Activated CD8-positive, alpha-beta memory T cell treated with anti-CD3 and anti-CD28 coated beads for 48 hours (primary cell): ENCODE measurements around the gene RGL1.

ENCODE experiments used
- DNase-seq, 3 experiments: peaks; one replicate each; pipeline ENCODE4 v3.0.0-alpha.2; 2020; ENCODE audit warnings: low read depth in 2 of 3, low spot score in 2 of 3

The RGL1 gene

DNA sequence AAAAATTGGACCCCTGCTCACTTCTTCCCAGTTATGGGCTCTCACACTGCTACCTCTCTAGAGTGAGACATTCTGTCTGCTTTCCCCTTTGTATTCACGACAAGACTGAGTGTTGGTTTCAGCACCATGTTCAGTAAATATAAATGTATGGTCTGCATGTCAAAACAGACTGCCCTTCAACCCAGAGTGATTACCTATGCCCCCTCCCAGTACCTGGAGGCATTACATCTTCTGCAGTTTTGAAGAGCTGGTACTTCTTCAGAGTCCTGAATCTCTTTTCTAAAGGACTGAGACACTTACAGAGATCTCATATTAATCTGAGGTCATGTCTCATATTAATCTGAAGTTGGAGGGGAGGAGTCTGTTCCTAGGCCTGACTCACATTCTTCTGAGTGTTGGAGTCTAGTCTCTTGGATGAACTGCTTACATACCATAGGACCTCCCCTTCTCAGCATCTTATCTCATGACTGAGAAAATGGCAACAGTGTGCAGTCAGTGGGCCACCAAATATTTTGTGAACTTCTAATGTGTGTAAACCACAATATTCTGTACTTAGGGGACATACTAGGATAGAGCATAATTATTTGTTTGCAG, 80.3 kb downstream of the RGL1 start:
- DNase-seq: no peak

DNA sequence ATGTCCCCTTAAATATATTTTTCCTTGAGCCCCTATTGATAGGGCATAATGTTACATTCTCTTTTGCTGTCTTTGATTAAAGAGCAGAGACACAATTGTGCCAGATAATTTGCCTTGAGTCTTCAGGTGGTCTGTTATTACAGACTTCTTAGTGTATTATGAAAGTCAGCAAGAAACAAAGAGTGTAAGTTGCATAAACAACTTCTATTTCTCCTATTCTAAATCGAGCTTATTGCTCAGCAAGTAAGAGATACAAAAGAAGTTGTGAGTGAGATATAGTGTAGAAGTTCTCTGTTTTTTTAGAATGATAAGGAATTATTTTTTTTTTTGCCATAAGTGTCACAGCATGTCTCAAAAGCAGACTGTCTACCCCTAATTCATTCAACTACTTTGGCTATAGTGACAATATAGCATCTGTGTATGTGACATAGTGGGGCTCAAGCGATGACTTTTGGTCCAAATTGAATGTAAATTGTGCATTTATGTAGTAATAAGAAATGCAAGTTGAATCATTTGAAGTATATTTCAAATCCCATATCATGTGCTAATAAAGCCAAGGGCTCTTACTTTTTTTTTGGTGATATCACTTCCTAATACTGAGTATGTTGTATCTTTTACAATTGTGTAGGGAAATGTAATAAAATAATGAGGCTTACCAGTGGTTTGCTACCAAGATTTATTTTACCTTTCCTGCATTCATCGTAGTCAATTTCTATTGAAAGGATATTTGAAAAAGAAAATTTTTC, 81.3 kb downstream of the RGL1 start:
- no peak for DNase-seq

DNA sequence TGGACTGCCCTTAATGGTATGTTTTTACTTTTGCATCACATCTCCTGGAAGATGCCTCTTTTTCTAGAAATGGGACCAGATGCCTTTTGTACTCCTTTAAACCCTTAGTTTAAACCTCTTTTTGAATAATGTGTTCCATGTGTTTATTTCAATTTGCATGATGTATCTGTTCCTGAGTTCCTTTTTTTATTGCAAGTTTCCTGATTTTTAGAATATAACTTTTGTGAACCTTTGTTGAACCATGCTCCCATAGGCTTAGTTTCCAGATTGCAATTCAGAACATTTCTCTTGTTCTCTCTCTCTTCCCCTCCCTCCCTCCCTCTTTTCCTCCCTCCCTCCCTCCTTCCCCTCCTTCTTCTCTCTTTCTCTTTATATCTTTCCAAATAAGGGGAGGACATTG, 81.9 kb downstream of the RGL1 start:
- no peak for DNase-seq

DNA sequence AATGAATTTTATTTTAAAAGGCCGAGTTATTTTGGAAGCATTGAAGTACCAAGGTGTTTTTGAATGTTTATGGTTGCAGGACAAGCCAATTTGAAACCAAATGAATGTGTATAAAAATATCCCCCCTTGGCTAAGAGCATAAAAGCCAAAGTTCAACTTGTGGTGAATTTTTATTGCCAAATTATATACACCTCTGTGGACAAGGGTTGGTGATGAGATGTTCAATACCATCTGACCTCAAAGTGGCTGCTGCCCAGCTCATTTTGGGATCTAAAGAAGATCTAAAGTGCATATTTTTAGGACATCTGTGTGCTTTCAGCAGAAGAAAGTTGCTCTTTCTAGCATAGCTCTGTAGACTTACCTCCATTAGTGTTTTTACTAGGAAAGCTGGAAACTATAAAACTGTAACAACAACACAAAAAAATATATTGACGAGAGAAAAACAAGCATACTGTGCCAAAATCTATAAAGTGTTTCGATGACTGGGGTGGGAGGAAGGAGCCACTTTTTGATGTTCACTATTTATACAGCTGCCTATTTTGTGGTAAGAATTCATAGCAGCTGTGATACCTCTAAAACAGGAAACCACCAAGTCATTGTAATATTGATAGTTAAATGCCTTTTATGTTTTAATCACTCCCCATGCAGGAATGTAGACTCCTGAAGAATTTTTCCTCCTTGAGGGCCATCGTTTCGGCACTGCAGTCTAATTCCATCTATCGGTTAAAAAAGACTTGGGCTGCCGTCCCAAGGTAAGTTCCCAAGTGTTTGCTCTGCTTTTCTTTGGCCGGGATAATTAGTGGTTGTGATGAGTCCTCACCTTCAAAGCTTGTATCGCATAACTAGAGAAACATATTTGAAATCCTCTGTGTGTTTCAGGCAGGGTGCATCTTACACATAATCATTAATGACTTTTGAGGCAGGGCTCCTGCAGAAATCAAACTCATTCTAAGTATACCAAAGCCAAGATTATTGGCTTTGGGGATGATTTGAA, 83.2 kb downstream of the RGL1 start:
- DNase-seq: no peak

DNA sequence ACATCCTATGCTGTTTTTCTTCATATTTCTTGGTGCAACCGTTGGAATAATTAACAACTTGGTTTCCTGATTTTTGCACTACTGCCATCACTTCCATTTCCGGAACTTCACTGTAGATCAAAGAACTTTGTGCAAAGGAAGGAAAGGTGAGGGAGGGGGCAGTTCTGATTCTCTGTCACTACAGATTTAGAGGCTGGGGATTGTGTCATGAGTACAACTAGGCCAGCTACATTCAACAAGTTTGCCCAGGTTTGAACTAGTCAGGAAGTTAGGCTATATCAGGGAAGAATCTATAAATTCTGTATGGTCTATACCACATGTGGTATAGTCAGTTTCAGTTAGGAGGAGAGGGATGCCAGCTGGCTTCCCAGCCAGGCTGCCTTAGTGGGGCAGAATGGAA, 84.2 kb downstream of the RGL1 start:
- no peak for DNase-seq

DNA sequence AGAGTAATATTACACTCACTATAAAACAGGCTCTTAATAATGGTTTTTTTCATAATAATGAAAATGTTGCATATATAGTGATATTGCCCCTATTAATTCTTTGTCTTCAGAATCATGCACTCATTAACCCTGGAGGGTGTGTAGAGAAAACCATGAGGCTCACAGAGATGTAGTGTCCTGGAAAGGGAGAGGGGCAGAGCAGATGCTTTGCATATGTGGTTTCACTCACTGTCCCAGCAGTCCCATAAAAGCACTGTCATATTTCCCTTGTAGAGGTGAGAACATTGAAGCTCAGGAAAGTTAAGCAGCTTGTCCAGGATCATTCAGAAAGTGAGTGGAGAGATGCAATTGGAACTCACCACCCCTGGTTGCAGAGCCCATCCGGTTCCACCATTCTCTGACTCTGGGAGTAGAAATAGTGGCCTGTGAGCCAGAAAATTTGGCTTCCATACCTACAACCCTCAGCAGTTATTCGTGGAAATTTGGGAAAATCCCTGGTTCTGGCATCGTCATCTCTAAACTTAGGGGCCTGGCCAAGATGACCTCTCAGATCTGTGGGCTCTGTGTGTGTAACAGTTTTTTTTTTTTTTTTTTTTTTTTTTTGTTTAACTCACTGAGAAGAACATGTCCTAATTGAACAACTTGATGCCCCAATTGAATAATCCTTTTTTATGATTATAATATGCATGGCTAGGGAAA, 86.4 kb downstream of the RGL1 start:
- DNase-seq: no peak

DNA sequence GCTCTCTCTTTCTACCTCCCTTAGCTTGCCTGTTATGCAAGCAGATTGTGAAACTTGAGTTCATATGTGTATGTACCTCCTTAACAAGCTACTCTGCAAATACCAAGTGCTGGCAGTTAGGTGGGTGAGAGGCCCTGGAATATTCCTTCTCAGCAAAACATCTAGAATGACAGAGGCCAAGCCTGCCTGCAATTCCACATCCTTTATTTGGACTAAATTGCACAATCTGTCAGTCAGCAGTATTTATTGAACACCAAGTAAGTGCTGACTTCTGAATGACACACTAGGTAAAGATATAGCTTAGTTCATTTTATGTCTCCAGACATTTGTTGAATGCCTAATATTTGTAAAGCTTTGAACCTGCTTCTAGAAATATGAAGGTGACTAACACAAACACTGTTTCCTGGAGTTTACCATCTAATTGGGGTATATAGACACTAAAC, 87.5 kb downstream of the RGL1 start:
- no peak for DNase-seq

DNA sequence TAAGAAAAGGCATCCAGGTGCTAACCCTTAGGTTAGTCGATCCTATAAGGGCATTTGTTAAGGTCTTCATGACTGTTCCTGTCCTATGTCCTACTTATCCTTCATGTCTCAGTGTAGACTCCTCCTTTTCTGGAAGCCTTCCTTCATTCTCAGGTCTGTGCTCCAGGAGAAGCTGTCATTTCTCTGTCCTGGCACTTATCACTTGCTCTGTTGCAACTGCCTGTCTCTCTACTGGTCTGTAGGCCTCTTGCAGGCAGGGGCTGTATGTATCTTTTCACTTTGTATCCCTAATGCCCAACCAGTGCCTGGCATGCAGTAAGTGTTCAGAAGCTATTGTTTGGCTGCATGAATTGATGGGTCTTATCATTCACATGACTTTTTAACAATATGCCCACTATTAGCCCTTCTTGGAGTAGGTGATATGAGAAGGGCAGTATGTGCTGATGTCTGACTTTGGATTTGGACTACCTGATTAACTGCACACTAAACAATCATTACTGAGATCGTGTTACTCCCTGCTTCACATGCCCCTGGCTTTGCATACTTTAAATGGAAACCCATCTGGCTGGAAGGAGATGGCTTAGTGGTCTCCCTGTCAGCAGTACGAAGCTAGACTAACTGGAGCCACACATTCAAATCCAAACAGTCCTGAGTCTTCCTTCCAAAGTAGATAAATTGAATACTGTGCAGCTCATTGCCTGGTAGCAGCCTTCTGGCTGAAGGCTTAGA, 88.8 kb downstream of the RGL1 start:
- no peak for DNase-seq

DNA sequence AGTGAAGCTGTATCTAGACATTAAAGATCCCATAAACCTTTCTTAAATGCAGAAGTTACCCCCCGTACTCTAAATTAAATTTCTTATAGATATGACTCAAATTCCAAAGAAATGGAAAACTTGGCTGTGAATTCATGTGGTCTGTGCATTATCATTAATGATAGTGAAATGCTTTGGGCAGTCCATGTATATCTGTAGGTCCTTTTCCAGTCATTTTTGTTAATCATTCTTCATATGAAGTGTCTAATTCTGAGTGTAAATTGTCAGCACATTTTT, 89.3 kb downstream of the RGL1 start:
- no peak for DNase-seq

DNA sequence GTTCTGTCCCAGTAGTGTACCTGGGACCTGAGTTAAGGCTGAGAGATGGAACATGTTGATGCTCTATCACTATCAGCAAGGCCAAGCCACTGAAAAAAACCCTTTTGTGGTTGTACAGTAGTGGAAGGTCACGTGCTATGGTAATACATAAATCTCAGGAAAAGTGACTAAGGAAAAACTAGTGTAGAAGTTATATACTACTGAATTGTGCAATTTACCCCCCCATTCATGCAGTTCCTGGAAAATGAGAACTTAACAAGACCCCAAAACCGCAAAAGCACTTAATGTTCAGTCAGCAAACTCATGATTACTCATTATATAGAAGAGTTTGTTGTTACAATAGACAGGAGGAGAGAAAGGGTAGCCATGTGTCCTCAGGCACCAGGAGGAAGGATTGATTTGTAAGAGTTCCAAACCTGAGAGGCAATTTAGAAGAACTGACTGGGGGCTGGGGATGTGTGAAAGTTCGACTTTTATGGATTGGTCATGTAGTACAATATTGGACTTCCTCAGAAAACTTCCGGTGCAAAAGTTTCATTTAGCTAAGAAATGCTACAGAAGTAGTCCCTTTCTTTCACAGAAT, 91.6 kb downstream of the RGL1 start:
- no peak for DNase-seq

DNA sequence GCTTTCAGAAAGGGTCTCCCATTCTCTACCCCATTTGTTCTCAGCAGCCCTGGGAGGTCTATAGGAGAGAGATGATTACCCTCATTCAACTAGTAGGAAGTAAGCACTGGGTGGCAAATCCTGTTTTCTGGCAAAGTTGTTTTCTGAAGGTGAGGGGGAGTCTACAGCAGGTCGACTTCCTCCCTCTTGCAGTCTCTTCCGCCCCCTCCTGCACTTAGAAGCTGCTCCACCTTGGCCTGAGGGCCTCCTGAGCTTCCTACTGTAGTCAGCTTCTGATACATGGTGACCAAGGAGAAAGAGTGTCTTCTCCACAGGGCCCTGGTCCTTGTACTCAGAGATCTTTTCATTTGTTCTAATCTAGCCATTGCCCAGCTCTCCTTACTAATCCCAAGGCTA, 93.1 kb downstream of the RGL1 start:
- DNase-seq: no peak

DNA sequence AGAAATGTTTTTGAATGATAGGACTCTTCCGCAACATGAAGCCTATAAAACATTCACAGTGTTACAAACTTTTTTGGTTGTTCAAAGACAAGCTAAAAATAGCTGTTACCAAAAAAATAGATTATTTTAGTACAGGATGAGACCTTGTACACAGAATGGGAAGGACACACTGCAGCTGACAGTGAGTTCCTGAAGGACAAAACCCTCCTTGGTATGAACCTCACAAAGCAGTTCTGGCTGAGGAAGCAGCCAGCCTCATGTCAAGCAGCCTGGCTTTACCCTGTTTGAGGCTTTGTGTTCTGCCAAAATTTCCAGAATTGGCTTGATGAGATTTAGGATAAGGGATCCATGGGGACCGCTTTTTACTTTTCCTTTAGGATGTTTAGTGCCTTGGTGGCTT, 93.7 kb downstream of the RGL1 start:
- DNase-seq: no peak

DNA sequence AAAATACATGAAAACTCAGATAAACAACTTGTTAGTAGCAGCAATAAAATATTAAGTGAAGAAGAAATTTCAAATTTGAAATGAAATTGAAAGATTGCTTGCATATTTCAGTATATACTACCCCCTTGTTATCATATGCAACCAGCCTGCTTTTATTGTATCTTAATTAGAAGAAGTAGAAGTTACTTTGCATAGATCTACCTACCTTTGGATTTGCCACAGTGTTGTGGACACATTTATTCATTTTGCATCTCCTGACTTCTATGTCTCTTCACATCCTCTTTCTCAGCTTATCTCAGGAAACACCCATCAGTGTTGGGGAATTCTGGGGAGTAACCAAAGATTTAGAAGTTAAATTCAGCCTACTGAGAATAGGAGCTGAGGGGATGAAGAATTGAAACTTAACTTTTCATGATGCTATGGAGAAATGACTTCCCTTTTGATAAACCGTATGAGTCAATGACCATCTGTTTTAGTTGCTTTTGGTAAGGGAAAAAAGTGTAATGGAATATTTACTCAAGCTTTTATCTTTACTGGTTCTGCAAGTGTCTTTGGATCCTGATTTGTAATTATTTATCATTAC, 96.9 kb downstream of the RGL1 start:
- DNase-seq: no peak

DNA sequence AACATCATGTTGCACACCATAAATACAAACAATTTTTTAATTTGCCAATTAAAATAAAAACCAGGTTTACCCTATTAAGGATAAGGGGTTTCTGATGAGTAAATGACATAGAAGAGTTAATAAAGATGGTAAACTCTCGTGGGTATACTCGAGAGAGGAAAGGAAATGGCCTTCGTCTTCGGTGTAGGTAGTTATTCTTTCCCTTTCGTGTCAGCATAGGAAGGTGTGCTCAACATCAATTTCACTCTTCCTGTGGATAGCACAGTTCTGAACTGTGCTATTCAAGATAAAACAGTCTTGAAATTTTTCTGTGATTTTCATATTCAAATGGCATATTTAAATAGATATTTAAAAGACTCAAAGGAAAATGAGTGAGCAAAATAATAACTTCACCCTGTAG, 98.2 kb downstream of the RGL1 start:
- DNase-seq: no peak

DNA sequence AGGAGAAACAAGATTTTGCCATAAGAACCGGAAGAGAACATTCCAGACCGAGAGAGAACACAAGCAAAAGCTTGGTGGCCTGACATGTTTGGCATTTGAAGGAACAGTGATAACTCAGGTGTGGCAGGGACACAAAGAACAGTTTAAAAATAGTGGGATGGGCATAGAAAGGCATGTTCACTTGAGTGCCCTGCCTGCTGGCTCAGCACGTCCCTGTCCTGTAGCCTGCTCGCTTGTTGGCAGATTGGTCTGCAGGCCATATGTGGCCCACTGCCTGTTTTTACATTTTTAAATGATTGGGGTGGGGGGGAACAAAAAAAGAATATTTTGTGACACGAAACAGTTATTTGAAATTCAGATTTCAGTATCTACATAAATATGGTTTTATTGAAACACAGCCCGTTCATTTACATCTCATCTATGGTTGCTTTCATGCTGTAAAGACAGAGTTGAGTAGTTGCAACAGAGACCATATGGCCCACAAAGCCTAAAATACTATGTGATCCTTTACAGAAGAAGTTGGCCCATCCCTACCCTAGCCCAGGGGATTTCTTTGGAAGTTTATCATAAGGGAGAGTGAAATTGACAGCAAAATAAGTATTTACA, 100.7 kb downstream of the RGL1 start:
- no peak for DNase-seq

DNA sequence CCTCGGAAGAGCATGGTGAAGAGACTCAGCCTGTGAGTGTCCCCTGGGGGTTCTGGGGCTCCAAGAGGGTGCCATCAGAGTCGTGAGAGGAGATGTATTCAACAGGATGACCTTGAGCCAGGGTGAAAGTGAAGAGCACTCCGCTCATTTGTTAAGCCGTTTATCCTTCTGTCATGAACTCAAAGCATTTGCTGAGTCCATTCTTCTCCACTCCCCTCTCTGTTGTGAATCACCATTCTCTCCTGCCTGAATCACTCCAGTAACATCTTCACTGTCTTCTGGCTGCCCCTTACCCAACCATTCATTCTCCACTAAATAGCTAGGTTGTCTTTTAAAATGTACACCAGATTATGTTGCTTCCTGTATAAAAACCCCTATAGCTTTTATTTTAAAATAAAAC, 102.2 kb downstream of the RGL1 start:
- DNase-seq: no peak

DNA sequence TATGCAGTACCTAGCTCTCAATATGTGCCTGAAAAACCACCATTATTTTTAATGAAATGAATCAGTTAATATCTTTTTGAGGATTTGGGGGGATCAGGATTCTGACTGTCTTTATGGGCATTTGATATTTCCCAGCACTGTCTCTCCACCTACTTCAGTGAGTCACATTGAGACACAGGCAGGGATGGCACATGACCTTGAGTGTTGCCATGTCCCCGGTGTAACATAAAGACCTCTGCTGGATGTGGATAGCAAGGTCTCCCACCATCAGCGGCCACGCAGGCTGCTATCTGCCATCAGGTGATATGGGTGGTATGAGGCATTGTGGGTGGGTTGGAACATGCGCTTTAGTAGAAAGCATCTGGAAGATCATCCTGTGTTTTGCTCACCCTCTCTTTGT, 103.2 kb downstream of the RGL1 start:
- DNase-seq: no peak

DNA sequence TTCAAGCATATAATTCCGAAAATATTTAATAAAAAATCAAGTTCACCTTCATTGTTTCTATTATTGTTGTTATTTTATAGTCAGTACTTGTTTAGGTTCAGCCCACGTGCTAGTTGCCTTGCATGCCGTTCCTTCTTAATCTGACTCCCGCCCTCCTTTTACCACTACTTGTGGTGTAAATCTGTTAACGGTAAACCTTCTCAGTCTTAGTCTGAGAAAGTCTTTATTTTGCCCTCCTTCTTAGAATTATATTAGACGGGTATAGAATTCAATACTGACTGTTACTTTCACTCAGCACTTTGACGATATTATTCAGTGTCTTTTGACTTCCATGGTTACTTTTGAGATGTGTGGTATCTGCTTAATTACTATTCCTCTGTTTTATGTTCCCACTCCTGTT, 104.8 kb downstream of the RGL1 start:
- no peak for DNase-seq

DNA sequence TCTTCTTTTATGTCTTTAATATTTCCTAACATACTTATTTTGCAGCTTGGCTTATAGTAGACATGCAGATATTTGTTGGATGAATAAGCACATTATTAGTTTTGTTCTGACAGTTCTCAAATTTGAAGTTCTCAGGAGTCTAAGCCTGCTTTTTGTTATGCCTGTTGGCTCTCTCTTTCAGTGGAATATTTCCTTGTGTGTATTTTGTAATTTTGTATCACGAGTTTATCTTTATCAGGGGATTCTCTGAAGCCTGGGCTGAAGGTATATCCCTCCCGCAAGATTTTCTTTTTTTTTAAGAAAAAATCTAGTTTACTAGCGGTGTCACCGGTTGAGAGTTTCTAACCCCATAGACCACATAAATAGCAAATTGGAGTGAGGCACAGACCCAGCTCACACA, 105.9 kb downstream of the RGL1 start:
- no peak for DNase-seq

DNA sequence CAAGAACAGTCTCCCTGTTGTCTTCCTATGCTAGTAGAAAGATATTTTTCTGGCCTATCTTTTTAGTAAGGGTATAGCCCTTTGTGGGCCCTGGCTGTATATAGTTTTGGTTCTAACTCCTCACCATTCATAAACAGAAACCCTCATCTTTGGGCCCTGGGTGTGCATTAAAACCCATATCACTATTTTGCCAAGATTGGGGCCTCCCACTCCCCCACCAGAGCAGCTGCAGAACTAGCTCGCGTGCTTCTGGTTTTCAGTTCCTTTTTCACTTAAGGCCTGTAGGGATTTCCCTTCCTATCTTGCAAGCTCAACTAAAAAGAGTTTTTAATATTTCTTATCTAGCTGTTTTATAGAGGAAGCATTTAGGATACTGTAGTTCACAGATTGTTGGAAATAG, 106.4 kb downstream of the RGL1 start:
- DNase-seq: no peak
